ENCODE measurements around the gene KIAA0825.
A peak's percentile ranks its signal among the peaks of the same experiment; 100 is the strongest.

KIAA0825 gene, protein sequence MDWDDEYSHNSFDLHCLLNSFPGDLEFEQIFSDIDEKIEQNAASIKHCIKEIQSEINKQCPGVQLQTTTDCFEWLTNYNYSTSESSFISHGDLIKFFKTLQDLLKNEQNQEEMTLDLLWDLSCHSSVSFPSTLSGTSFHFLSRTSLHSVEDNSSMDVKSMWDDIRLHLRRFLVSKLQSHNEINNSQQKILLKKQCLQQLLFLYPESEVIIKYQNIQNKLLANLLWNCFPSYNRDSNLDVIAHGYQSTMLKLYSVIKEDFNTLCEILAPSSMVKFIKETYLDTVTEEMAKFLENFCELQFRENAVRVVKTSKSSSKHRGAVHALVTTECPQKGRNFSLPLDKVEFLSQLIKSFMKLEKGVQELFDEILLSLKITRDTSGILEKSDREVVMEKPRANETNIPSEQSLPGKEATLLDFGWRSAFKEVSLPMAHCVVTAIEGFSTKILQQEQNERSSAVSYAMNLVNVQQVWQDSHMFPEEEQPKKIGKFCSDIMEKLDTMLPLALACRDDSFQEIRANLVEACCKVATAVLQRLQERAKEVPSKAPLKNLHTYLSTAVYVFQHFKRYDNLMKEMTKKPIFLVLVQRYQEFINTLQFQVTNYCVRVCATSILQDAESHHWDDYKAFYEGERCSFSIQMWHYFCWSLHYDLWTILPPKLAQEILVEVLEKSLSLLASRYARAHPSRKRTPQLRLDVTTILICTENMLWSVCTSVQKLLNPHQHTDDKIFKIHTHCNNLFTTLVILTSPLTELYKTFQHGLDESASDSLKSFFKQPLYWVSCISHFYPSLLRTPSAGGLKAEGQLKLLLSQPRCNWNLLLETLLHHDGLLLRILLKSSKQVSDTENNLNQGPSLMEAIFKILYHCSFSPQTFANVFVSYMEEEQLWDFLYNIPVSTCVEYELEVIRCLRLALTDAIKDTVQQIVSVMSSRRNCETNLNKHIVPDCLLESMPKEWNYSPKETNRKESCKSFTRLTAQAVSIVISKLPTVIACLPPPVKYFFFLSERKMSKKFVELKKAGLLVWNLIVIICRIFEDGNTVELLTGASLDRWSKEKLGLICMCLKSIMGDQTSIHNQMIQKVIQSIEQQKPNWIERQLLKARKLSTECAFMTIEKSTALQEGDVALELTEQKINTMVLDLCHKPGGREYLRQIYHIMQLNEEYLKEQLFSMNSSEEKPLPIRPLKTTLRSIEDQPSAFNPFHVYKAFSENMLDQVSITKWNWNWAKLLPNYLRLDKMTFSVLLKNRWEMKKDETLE (N-terminal part only)

DNA sequence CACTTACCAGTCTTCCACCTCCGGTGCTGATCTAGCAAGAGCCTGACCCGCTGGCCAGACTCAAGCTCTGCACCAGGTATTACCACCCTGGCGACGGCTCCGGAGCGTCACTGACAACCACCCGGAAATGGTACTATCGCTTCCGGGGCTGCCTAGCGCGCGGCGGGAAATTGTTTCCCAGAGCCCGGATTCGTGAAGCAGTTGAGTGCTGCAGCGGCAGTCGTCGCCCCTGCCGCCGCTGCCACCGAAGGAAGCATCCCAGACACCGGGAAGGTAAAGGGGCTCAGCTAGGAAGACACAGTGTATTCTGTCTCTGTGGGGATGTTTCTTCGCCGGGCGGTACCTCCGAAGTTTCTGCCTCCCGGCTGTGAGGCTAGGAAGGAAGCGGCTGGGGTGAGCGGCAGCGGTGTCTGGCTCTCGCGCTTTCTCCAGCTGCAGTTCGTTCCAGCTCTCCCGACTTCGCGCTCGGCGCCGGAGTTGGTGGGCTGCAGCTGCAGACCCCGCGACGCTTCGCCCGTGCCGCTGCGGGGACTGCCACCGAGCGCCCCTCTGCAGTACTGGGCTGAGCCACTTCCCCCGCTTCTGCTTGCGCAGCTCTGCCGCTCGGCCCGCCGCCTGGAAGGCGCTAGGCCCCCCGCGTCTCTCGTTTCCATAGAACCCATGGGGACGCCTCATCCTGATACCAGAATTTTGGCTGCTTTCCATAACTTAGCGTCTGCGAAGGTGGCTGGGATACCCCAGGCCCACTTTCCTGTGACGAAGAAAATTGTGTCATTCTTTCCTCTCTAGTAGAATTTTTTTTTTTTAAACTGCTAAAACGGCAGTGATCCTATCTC, at the start of gene KIAA0825, which contains the start of gene SLF1:
KIAA0825 (minus strand) TSS at position 112 of the 836 bp plus-strand sequence. CDS start 81,478 bp downstream, outside the sequence.
SLF1 (plus strand) TSS at position 177 of the 836 bp plus-strand sequence. CDS start 10,142 bp downstream, outside the sequence.
- DNase-seq (ENCODE audit: low spot score): peak; percentile 92

DNA sequence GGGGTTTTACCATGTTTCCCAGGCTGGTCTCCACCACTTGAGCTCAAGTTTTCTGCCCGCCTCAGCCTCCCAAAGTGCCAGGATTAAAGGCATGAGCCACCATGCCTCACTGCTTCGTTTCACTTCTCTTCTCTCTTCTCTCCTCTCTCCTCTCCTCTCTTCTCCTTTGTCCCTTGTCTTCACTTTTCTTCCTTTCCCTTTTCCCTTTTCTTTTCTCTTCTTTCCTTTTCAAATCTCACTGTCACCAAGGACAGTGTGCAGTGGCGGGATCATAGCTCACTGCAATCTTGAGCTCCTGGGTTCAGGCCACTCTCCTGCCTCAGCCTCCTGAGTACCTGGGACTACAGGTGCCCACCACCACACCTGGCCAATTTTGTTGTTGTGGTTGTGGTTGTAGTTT, 49.5 kb upstream of the KIAA0825 start:
- DNase-seq (ENCODE audit: low spot score): no peak

DNA sequence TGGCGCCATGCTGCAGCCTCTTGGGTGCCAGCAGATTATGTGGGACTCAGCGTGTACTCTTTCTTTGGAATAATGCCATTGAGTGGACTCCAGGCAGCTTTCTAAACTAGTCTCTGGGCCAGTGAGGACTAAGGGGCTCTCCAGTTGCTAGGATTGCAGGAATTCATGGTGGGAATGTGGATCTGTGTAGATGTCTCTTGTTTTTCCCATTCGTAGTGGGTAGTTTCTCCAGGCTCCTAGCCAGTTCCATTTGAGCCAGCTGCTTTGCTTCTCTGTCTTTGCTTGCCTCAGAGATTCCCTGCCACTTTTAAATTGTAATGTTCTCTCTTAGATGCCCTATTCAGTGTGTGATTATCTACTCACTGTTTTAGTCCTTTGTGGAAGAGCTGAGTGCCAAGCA, 42.7 kb upstream of the KIAA0825 start:
- DNase-seq (ENCODE audit: low spot score): no peak

GRCh38 chr5:94660506-94660905, 42.1 kb upstream of the KIAA0825 start:
- no peak for DNase-seq (ENCODE audit: low spot score)

DNA sequence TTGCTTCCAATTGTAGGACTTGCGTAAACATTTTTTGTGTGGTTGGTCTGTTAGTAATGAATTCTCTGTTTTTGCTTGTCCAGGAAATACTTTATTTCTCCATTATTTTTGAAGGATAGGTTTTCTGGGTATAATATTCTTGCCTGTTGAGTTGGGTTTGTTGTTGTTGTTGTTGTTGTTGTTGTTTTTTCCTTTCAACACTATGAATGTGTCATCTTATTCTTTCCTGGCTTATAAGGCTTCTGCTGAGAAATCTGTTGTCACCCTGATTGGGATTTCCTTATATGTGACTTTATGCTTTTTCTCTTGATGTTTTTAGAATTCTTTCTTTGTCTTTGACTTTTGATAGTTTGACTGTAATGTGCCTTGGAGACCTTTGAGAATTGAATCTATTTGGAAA, 39.9 kb upstream of the KIAA0825 start:
- DNase-seq (ENCODE audit: low spot score): no peak

DNA sequence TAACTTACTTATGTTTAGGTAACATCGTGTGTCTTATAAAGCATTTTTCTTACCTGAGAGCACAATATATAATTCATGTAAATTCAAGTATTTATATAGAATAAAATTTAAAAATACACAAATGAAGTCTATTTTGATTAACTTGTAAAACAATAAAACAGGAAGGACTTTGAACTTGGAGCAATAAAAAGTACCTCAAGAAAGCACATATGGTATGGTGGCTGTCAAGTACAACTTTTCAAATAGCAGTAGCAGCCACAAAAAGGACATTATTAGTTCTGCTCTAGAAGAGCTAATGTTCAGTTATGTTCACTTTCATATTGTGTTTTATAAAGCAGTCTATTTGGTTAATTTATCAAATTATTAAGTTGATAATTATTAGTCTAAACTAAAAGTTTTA, 31.5 kb upstream of the KIAA0825 start:
- no peak for DNase-seq (ENCODE audit: low spot score)

GRCh38 chr5:94646758-94647157, 28.4 kb upstream of the KIAA0825 start:
- DNase-seq (ENCODE audit: low spot score): no peak

DNA sequence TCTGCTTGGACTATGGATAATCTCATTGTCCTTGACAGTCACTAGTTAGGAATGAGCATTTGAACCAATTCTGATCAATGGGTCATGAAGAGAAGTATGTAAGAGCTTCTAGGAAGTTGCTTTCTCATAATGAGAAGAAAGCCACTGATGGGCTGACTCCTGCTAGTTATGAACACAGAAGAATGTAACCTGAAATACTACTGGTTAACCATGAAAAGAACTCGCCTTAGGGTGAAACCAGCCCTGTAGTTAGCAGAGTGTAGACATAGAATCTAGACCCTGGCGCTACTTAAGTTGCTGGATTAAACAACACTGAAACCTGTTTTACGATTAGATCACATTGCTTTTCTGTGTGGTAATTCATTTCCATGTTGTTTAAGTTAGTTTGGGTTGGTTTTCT, 26.6 kb upstream of the KIAA0825 start:
- DNase-seq (ENCODE audit: low spot score): no peak

GRCh38 chr5:94640176-94640575, 21.8 kb upstream of the KIAA0825 start:
- no peak for DNase-seq (ENCODE audit: low spot score)

DNA sequence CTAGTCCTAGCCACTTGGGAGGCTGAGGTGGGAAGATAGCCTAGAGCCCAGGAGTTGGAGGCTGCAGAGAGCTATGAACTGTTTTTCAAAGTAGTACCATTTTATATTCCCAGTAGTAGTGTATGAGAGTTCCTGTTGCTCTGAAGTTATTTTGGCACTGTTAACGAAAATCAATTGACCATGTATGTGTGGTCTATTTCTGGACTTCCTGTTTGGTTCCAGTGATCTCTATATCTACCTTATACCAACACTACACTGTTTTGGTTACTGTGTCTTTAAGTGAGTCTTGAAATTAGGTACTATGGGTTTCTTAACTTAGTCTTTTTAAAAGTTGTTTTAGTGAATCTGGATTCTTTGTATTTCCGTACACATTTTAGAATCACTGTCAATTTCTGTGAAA, 13.6 kb upstream of the KIAA0825 start:
- no peak for DNase-seq (ENCODE audit: low spot score)

- DNase-seq (ENCODE audit: low spot score): no peak
These were observed 8.8 kb upstream of the KIAA0825 start for GRCh38 chr5:94627191-94627590.

DNA sequence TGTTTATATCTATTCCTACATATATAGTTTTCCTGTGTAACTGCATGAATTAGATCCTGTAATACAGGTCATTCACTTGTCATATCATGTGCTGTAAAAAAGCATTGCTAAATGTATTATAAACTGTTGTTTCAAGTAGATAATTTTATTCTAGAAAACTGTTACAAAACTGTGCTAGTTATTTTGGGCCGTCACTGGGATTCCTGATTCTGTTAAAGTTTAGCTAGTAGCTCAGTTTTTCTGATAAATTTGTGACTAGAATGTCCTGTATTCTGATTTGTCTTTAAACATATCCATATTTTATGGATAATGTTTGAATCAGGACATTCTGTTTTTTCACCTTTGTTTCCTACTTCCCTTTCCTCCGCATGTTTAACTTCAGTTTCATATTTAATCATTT, 5.5 kb upstream of the KIAA0825 start:
- no peak for DNase-seq (ENCODE audit: low spot score)

GRCh38 chr5:94623011-94623410, 4.6 kb upstream of the KIAA0825 start:
- no peak for DNase-seq (ENCODE audit: low spot score)

DNA sequence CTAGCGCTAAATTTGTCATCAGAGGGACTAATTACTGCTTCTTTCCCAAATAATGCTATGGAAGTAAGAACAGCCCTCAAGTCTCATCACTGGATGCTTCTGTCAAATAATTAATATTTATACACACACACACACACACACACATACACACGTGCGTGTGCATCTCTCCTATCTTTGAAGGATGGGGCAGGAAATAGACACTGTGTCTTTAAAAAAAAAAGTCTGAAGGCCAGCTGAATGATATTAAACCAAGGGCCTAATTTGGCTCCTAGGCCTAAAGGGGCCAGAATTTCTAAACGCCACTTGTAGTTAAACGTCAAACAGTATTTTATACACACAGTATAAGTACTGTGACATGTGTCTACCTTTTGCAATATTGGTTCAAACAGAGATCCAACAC, 3.4 kb upstream of the KIAA0825 start:
- no peak for DNase-seq (ENCODE audit: low spot score)

DNA sequence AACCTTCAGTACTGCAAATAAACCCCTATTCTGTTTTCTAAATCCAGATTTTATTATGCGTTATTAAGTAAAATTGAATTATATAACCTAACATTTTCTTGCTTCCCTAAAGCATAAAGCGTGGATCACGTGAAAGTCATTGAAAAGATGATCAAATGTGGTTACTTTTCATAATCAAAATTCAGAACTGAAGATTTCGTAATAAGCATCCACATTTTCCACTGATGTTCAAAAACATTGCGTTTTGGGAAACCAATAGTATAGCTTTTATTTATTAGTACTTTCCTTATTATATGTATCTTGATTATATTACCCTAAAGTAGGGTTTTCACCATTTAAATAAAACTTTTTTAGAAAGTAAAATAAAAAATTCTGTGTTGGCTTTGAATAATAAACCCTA, 1.9 kb upstream of the KIAA0825 start:
- DNase-seq (ENCODE audit: low spot score): no peak

DNA sequence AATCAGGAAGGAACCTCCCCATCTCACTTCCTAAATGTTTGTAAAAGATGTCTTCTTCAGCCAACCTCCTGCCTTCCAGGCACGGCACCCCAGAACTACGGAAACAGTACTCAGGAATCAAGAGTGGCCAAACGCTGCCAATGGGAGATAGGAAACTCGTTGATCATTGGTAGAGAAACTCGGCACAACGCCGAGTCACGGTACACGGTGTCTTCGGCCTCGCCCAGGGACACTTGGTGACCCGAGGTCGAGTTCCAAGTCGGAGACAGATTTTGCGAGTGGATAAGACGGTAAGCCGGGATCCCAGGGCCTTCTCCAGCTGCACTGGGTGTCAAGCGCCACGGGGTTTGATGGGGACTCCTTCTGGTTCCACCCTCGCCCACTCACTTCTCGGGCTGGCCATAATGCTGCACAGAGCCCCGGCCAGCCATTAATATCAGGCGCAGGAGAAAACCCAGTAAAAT, 343 bp downstream of the KIAA0825 start:
- no peak for DNase-seq (ENCODE audit: low spot score)

DNA sequence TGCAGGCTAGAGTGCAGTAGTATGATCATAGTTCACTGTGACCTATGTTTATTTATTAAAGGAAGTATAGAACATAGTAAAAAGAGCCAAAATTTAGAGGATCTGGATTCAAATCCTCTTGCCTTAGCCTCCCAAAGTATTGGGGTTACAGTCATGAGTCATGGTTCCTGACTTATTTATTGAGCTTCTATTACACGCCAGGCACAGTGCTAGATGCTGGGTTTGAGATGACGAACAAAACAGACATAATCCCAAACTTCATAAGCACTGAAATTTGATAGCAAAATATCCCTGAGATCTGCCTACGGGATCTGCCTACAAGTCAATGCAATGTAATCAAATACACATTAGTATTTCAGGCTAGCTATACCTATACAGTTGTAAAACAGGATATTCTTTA, 2.5 kb downstream of the KIAA0825 start:
- DNase-seq (ENCODE audit: low spot score): no peak

GRCh38 chr5:94614156-94614805, 4.1 kb downstream of the KIAA0825 start:
- no peak for DNase-seq (ENCODE audit: low spot score)

- DNase-seq (ENCODE audit: low spot score): no peak
These were observed 4.8 kb downstream of the KIAA0825 start for GRCh38 chr5:94613583-94613982.

DNA sequence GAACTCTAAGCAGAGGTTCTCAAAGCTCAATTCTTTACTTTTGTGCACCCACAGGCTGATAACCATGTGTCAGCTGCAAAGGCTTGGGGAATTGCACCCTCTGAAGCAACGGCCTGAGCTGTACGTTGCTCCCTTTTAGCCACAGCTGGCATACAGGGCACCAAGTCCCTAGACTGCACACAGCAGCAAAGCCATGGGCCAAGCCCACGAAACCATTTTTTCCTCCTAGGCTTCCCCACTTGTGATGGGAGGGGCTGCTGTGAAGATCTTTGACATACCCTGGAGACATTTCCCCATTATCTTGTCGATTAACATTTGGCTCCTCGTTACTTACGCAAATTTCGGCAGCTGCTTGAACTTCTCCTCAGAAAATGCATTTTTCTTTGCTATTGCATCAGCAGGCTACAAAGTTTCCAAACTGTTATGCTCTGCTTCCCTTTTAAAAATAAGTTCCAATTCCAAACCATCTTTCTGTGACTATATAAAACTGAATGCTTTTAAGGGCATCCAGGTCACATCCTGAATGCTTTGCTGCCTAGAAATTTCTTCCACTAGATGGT, 23.0 kb downstream of the KIAA0825 start:
- DNase-seq (ENCODE audit: low spot score): no peak

All from ecto neural progenitor cell (in vitro differentiated cells).